NCI-H187 (cell line): ENCODE results near the gene HOXC13.
A peak's percentile ranks its signal among the peaks of the same experiment; 100 is the strongest.

Experiments used
- DNase-seq, 2 experiments: peaks; one replicate each; lab custom pipeline; 2025; lab: John Stamatoyannopoulos, UW

HOXC13 gene

GRCh38 chr12:53995378-53996239, 57.0 kb downstream of the HOXC13 start:
- peak; percentile 60 to 64 for DNase-seq
